ENCODE results near the gene ALDH3B2.
A peak's percentile ranks its signal among the peaks of the same experiment; 100 is the strongest.
"Not testable (repeated sequence)": the region's sequence is repeated elsewhere in the genome, so short reads cannot be mapped to it uniquely, and the experiment has no call there.

Gene ALDH3B2

DNA sequence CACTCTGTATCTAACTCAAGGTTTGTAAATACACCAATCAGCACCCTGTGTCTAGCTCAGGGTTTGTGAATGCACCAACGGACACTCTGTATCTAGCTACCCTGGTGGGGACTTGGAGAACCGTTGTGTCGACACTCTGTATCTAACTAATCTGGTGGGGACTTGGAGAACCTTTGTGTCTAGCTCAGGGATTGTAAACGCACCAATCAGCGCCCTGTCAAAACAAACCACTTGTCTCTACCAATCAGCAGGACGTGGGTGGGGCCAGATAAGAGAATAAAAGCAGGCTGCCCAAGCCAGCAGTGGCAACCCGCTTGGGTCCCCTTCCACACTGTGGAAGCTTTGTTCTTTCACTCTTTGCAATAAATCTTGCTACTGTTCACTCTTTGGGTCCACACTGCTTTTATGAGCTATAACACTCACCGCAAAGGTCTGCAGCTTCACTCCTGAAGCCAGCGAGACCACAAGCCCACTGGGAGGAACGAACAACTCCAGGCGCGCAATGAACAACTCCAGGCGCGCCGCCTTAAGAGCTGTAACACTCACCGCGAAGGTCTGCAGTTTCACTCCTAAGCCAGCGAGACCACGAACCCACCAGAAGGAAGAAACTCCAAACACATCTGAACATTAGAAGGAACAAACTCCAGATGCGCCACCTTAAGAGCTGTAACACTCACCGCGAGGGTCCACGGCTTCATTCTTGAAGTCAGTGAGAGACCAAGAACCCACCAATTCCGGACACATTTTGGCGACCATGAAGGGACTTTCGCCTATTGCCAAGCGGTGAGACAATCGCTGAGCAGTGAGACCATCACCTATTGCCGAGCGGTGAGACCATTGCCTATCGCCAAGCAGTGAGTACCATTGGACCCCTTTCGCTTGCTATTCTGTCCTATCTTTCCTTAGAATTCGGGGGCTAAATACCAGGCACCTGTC, 54.5 kb downstream of the ALDH3B2 start:
- H3K4me3 ChIP-seq (ENCODE audit: low read depth in 1 of 2, low read length in 2 of 2); H3K27me3 ChIP-seq (ENCODE audit: control insufficient read depth in 1 of 2, insufficient read depth in 2 of 2, low read length in 2 of 2); H3K9ac ChIP-seq (ENCODE audit: low read depth in 1 of 2, low read length in 2 of 2); H3K27ac ChIP-seq (ENCODE audit: low read depth, low read length); H3K36me3 ChIP-seq (ENCODE audit: control insufficient read depth in 1 of 2, insufficient read depth in 2 of 2, low read length in 2 of 2); H3K9me3 ChIP-seq (ENCODE audit: control insufficient read depth in 1 of 2, low read length in 2 of 2): not testable (repeated sequence)
- H3K4me1 ChIP-seq (ENCODE audit: control insufficient read depth in 1 of 2, insufficient read depth in 2 of 2, low read length in 2 of 2), result peaks cover 8 to 12% of the 10 kb centered on the region in 2 donors

DNA sequence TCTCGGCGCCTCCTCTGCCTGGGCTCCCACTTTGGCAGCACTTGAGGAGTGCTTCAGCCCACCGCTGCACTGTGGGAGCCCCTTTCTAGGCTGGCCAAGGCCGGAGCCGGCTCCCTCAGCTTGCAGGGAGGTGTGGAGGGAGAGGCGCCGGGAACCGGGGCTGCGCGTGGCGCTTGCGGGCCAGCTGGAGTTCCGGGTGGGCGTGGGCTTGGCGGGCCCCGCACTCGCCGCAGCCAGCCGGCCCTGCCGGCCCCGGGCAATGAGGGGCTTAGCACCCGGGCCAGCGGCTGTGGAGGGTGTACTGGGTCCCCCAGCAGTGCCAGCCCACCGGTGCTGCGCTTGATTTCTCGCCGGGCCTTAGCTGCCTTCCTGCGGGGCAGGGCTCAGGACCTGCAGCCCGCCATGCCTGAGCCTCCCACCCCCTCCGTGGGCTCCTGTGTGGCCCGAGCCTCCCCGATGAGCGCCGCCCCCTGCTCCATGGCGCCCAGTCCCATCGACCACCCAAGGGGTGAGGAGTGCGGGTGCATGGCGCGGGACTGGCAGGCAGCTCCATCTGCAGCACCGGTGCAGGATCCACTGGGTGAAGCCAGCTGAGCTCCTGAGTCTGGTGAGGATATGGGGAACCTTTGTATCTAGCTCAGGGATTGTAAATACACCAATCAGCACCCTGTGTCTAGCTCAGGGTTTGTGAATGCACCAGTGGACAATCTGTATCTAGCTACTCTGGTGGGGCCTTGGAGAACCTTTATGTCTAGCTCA, 55.3 kb downstream of the ALDH3B2 start:
- H3K36me3 ChIP-seq (ENCODE audit: control insufficient read depth in 1 of 2, insufficient read depth in 2 of 2, low read length in 2 of 2); H3K9ac ChIP-seq (ENCODE audit: low read depth in 1 of 2, low read length in 2 of 2); H3K4me3 ChIP-seq (ENCODE audit: low read depth in 1 of 2, low read length in 2 of 2); H3K27me3 ChIP-seq (ENCODE audit: control insufficient read depth in 1 of 2, insufficient read depth in 2 of 2, low read length in 2 of 2); H3K9me3 ChIP-seq (ENCODE audit: control insufficient read depth in 1 of 2, low read length in 2 of 2); H3K27ac ChIP-seq (ENCODE audit: low read depth, low read length): not testable (repeated sequence)
- H3K4me1 ChIP-seq (ENCODE audit: control insufficient read depth in 1 of 2, insufficient read depth in 2 of 2, low read length in 2 of 2), result peaks cover 15 to 17% of the 10 kb centered on the region in 2 donors

DNA sequence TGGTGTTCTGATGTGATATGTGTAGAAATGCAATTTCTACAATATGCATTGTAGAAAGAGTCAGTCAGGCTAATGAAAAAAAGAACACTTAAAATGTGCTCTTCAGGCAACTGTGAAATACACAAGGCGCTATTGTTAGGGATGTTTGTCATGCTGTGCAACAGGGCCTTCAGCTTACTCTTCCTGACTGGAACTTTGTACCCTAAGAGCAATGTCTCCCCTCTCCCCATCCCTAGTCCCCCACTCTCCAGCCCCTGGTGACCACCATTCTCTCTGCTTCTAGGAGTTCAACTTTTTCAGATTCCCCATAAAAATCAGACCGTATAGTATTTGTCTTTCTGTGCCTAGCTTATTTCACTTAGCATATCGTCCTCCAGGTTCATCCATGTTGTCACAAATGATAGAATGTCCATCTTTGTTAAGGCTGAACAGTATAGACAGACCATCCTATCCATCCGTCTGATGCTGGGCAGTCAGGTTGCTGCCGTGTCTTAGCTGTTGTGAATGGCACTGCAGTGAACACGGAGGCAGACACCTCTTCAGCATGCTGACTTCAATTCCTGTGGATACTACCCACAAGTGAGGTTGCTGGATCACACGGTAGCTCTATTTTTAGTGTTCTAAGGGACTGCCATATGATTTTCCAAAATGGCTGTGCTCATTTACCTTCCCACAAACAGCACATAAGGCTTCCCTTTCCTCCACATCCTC, 57.0 kb downstream of the ALDH3B2 start:
- Histone ChIP-seq H3K4me3 (ENCODE audit: low read depth in 1 of 2, low read length in 2 of 2) (no peak overlapping the region), H3K9ac (ENCODE audit: low read depth in 1 of 2, low read length in 2 of 2) (no peak overlapping the region), H3K4me1 (ENCODE audit: control insufficient read depth in 1 of 2, insufficient read depth in 2 of 2, low read length in 2 of 2) (peaks cover 24% of the 10 kb centered on the region in 2 donors), H3K27me3 (ENCODE audit: control insufficient read depth in 1 of 2, insufficient read depth in 2 of 2, low read length in 2 of 2) (peaks cover 0 to 8% of the 10 kb centered on the region in 2 donors), H3K36me3 (ENCODE audit: control insufficient read depth in 1 of 2, insufficient read depth in 2 of 2, low read length in 2 of 2) (peaks cover 0 to 7% of the 10 kb centered on the region in 2 donors), H3K27ac (ENCODE audit: low read depth, low read length) (no peak overlapping the region), H3K9me3 (ENCODE audit: control insufficient read depth in 1 of 2, low read length in 2 of 2) (no peaks in the 10 kb centered on the region)

DNA sequence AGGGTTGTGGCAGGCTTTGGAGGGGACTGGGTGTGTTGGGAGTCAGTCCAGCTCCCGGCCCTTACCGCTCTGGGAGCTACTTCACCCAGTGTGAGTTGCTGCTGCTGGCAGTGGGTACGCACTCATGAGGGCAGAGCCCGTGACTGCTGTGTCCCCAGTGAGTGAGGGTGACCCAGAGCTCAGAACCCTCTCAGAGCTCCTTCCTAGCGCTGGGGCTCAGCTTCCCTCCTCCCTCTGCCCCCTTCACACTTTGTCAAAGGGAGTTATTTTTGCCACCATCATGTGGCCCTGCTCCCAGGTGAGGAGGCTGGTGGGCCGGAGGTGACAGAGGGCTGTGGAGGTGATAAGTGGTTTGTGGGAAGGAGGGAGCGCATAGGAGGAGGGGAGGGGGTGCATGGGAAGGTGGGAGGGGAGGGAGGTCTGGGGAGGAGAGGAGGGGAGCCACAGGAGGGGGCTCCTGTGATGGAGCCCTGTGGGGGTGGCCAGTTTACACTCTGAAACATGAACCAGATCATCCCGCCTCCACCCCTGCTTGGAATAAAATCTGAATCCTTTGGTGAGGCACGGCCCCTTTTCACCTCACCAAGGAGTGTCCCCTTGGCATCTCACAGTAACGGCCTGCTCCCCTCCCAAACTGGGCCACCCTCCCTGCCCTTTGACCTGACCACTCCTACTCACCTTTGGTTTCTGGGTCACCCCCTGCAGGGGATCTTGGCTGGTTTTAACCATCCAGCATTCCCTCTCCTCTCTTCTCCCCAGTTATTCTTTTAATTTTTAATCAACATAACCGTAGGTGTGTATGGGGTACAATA, 57.8 kb downstream of the ALDH3B2 start:
- Histone ChIP-seq H3K27ac (ENCODE audit: low read depth, low read length) (no peak overlapping the region), H3K4me3 (ENCODE audit: low read depth in 1 of 2, low read length in 2 of 2) (no peak overlapping the region), H3K9me3 (ENCODE audit: control insufficient read depth in 1 of 2, low read length in 2 of 2) (no peaks in the 10 kb centered on the region), H3K4me1 (ENCODE audit: control insufficient read depth in 1 of 2, insufficient read depth in 2 of 2, low read length in 2 of 2) (peaks cover 24% of the 10 kb centered on the region in 2 donors), H3K27me3 (ENCODE audit: control insufficient read depth in 1 of 2, insufficient read depth in 2 of 2, low read length in 2 of 2) (peaks cover 0 to 8% of the 10 kb centered on the region in 2 donors), H3K36me3 (ENCODE audit: control insufficient read depth in 1 of 2, insufficient read depth in 2 of 2, low read length in 2 of 2) (peaks cover 3 to 15% of the 10 kb centered on the region in 2 donors), H3K9ac (ENCODE audit: low read depth in 1 of 2, low read length in 2 of 2) (no peak overlapping the region)

DNA sequence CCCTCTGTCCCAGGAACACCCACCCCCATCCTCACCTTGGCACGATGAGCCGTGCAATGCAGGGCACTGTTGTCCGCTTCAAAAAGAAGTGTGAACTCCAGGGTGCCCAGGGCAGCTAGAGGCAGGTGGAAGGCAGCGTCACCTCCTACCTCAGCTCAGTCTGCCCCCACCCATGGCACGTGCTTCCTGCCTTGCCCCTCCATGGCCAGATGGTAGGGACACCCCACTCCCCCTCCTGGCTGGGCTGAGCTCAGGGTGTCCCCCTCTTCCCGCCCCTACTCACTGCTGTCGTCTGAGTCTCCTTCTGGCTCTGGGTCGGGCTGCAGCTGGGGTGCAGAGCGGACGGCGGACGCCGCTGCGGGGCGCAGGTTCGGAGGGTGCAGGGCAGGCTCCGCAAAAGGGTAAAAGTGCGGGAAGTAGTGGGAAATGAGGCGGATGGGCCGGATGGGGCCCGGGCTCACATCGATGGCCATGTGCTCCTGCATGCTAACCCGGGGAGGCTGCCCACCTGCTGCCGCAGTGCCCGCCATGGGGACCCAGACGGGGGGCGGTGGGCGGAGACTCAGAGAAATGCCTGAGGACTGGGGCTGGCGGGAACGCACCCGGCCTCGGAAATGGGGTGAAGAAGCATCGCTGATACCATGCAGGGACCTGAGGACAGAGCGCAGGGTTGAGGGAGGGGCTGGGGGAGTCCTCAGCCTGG, 58.5 kb downstream of the ALDH3B2 start:
- no peak overlapping the region for H3K9ac ChIP-seq (ENCODE audit: low read depth in 1 of 2, low read length in 2 of 2)
- peaks cover 24% of the 10 kb centered on the region in 2 donors for H3K4me1 ChIP-seq (ENCODE audit: control insufficient read depth in 1 of 2, insufficient read depth in 2 of 2, low read length in 2 of 2)
- no peak overlapping the region for H3K27ac ChIP-seq (ENCODE audit: low read depth, low read length)
- peaks cover 0 to 8% of the 10 kb centered on the region in 2 donors for H3K27me3 ChIP-seq (ENCODE audit: control insufficient read depth in 1 of 2, insufficient read depth in 2 of 2, low read length in 2 of 2)
- H3K4me3 ChIP-seq (ENCODE audit: low read depth in 1 of 2, low read length in 2 of 2), result peak overlapping the region in 1 of 2 donors; percentile 30
- H3K9me3 ChIP-seq (ENCODE audit: control insufficient read depth in 1 of 2, low read length in 2 of 2), result no peaks in the 10 kb centered on the region
- H3K36me3 ChIP-seq (ENCODE audit: control insufficient read depth in 1 of 2, insufficient read depth in 2 of 2, low read length in 2 of 2), result peaks cover 5 to 22% of the 10 kb centered on the region in 2 donors

DNA sequence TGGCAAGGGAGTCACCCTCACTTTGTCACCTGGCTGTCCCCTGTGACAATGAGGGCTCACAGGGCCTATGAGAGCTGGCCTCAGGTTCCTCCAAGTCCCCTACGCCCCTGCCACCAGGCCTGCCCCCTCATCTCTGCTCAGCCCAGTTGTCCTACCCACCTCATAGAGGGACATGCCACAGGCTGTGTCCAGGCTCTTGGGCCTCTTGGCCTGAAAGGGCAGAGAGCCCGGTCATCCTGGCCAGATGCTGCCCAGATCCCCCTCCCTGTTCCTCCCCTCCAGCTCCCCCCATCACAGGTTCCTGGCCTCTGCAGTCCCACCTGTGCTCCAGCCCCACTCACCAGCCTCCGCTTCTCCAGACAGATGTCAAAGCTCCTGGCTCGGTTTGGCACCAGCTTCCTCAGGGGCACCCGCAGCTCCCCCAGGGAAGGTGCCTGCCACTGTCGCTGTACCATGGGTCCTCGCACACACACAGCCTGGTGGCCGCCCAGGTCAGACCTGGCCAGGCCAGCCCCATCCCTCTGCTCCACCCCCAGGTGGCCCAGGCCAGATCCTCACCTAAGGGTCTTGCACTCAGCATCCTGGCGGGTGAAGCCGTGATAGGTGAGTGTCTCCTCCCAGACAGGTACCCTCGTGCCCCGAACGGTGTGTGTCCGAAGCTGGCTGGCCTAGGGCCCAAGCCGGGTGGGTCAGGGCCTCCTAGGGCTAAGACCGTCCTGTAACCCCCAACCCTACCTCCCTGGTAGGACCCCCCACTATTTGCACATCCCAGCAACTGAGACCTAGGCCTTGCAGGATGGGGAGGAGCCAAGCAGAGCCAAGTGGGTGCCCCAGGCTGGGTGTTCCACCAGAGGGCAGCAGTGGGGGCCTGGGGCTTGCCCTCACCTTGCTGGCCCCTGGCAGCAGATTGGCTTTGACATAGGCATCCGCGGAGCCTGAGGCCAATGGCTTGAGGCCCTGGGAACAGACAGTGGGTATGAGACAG, 59.4 kb downstream of the ALDH3B2 start:
- Histone ChIP-seq H3K9ac (ENCODE audit: low read depth in 1 of 2, low read length in 2 of 2) (peak overlapping the region in 1 of 2 donors; percentile 78), H3K36me3 (ENCODE audit: control insufficient read depth in 1 of 2, insufficient read depth in 2 of 2, low read length in 2 of 2) (peaks cover 13 to 30% of the 10 kb centered on the region in 2 donors), H3K4me3 (ENCODE audit: low read depth in 1 of 2, low read length in 2 of 2) (peak overlapping the region; percentile 58 to 70), H3K4me1 (ENCODE audit: control insufficient read depth in 1 of 2, insufficient read depth in 2 of 2, low read length in 2 of 2) (peaks cover 24% of the 10 kb centered on the region in 2 donors), H3K27me3 (ENCODE audit: control insufficient read depth in 1 of 2, insufficient read depth in 2 of 2, low read length in 2 of 2) (peaks cover 0 to 8% of the 10 kb centered on the region in 2 donors), H3K27ac (ENCODE audit: low read depth, low read length) (peak overlapping the region; percentile 79), H3K9me3 (ENCODE audit: control insufficient read depth in 1 of 2, low read length in 2 of 2) (no peaks in the 10 kb centered on the region)

DNA sequence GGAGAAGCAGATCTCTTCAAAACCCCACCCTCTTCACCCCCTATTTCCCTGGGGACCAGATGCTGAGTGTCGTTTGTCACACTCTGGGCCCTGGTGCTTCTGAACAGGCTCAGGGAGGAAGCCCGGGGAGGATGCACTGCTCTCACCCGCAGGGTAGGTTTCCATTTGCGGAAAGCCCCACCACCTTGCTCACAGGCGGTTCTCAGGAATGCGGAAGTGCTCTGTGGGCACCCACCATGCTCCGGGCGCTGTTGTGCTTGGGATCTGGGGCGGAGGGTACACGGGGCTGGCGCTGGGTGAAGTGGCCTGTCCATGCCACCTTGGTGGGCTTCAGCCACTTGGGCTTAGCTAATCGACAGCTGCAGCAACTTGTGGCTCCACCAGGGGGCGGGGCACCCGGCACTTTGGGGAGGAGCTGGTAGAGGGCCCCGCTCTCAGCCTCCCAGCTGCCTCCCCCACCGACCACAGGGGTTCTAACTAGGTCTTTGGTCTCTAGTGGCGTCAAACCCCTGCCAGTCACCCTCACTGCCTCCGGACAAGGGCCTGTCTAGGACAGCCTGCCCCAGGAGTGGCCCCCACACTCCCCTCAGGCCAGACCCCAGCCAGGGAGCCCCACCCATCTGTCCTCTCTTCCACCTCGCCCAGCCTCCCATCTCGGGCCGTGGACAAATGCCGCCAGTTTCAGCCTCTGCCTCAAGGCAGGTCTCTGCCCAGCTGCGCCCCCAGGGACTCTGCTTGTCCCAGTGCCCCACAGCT, 60.3 kb downstream of the ALDH3B2 start:
- Histone ChIP-seq H3K4me3 (ENCODE audit: low read depth in 1 of 2, low read length in 2 of 2) (peak overlapping the region; percentile 58 to 70), H3K27ac (ENCODE audit: low read depth, low read length) (peak overlapping the region; percentile 79), H3K9me3 (ENCODE audit: control insufficient read depth in 1 of 2, low read length in 2 of 2) (no peaks in the 10 kb centered on the region), H3K9ac (ENCODE audit: low read depth in 1 of 2, low read length in 2 of 2) (peak overlapping the region; percentile 74 to 78), H3K27me3 (ENCODE audit: control insufficient read depth in 1 of 2, insufficient read depth in 2 of 2, low read length in 2 of 2) (peaks cover 0 to 8% of the 10 kb centered on the region in 2 donors), H3K36me3 (ENCODE audit: control insufficient read depth in 1 of 2, insufficient read depth in 2 of 2, low read length in 2 of 2) (peaks cover 15 to 38% of the 10 kb centered on the region in 2 donors), H3K4me1 (ENCODE audit: control insufficient read depth in 1 of 2, insufficient read depth in 2 of 2, low read length in 2 of 2) (peaks cover 24% of the 10 kb centered on the region in 2 donors)
